ENCODE data around the gene PDIA6. TPM values are rescaled to one million over a fixed set of nuclear protein-coding genes. Genes with fewer than 3 reads are reported as not detected.

Gene PDIA6
- total and polyA plus RNA-seq, 10 of the 15 experiments (the other 5 are each of a cell fraction or from before 2014, with no cell fraction given), result 148 to 526 (median 209) TPM

GRCh38 chr2:10820562-10820961 lies 8.0 kb upstream of the PDIA6 start:
- H3K4me3 ChIP-seq, result no peak overlapping the region
- no peak overlapping the region for H2AFZ ChIP-seq (ENCODE audit: control insufficient read depth, low read depth, low read length)
- RAD21 ChIA-PET (ENCODE audit: unreplicated experiment), result no interaction called here
- H3K36me3 ChIP-seq (ENCODE audit: control insufficient read depth in 2 of 2, insufficient read depth in 2 of 2, low read length in 1 of 2), result no peaks in the 10 kb centered on the region
- in situ Hi-C loops (cut with MboI), result no loop called here
- no peaks in the 10 kb centered on the region for H3K79me2 ChIP-seq (ENCODE audit: control insufficient read depth, insufficient read depth, low read length)
- H4K20me1 ChIP-seq (ENCODE audit: control insufficient read depth, insufficient read depth), result no peaks in the 10 kb centered on the region
- FAIRE-seq, result no peak
- H3K4me2 ChIP-seq (ENCODE audit: control insufficient read depth, insufficient read depth), result no peak overlapping the region
- CTCF ChIA-PET, result interaction anchor here (1.3 to 1.4 kb wide), 2 partner anchors 12 to 79 kb away, joined by 3 to 9 read pairs; no protein-coding TSS in a partner anchor
- BruUV-seq (replicated peaks), result no TSS peak
- SMC1A ChIA-PET (ENCODE audit: uncharacterized antibody, unreplicated experiment), result interaction anchor here (0.6 kb wide), 1 partner anchor 44 kb away, joined by 3 read pairs; no protein-coding TSS in a partner anchor
- H3K27ac ChIP-seq (ENCODE audit: control insufficient read depth, insufficient read depth), result no peak overlapping the region
- no peak for DNase-seq (ENCODE audit: low read depth, low spot score)
- no peak for ATAC-seq
- no peaks in the 10 kb centered on the region for H3K4me1 ChIP-seq (ENCODE audit: control insufficient read depth, insufficient read depth, low read length)
- no peak overlapping the region for H3K9ac ChIP-seq (ENCODE audit: control insufficient read depth, insufficient read depth, low read length)
- peaks cover 0 to 3% of the 10 kb centered on the region in 2 experiments; a peak in 3 of 4 replicates for H3K27me3 ChIP-seq (replicated peaks in 1 of 2; ENCODE audit: control insufficient read depth in 2 of 2, insufficient read depth in 2 of 2, low read length in 1 of 2)
- WGBS (ENCODE audit: insufficient coverage, insufficient replicate concordance, low lambda C conversion rate, missing lambda C conversion rate), result 18% methylated on average over 8 of the region's 8 CpGs
- POLR2A ChIA-PET, result no interaction called here
- no peaks in the 10 kb centered on the region; the same call in 2 of the 3 replicates for H3K9me3 ChIP-seq (replicated peaks; ENCODE audit: control insufficient read depth, insufficient read depth, low read length)
- intact Hi-C loops (cut with micrococcal nuclease; ENCODE audit: unreplicated experiment), result no loop called here
- no peak for TF ChIP-seq MEF2B (IDR thresholded peaks at IDR 0.05; ENCODE audit: partially characterized antibody, poor library complexity, severe bottlenecking)
- TF ChIP-seq FOXK2 (IDR thresholded peaks at IDR 0.05), result no peak
- no peak for TF ChIP-seq ZNF384 (IDR thresholded peaks at IDR 0.05; ENCODE audit: borderline replicate concordance, low read depth, low read length)
- TF ChIP-seq SIN3A (IDR thresholded peaks at IDR 0.05; ENCODE audit: low read depth, low read length), result no peak
- no peak for TF ChIP-seq SKIL (IDR thresholded peaks at IDR 0.05; ENCODE audit: low read depth, poor library complexity, severe bottlenecking)
- TF ChIP-seq ATF3 (IDR thresholded peaks at IDR 0.05; ENCODE audit: borderline replicate concordance, extremely low read depth, low read depth, low read length), result no peak
- no peak for TF ChIP-seq RAD51 (IDR thresholded peaks at IDR 0.05)
- no peak for TF ChIP-seq WRNIP1 (IDR thresholded peaks at IDR 0.05; ENCODE audit: borderline replicate concordance, low read depth, low read length)
- TF ChIP-seq POU2F2 (IDR thresholded peaks at IDR 0.05; ENCODE audit: borderline replicate concordance, low read depth, low read length), result no peak
- no peak for TF ChIP-seq SIX5 (IDR thresholded peaks at IDR 0.05; ENCODE audit: low read depth, low read length, severe bottlenecking)
- TF ChIP-seq DPF2 (IDR thresholded peaks at IDR 0.05), result no peak
- no peak for TF ChIP-seq PAX8 (IDR thresholded peaks at IDR 0.05)
- no peak for TF ChIP-seq HDGF (IDR thresholded peaks at IDR 0.05)
- no peak for TF ChIP-seq MEF2A (IDR thresholded peaks at IDR 0.05; ENCODE audit: insufficient read depth, low read depth, low read length)
- no peak for TF ChIP-seq RBBP5 (conservative IDR thresholded peaks at IDR 0.05)
- TF ChIP-seq NR2F1 (conservative IDR thresholded peaks at IDR 0.05), result no peak
- no peak for TF ChIP-seq ZNF687 (IDR thresholded peaks at IDR 0.05)
- no peak for TF ChIP-seq NFYA (IDR thresholded peaks at IDR 0.05; ENCODE audit: borderline replicate concordance, low read depth, low read length)

All from GM12878 (cell line).